HepG2 (cell line): Measurements from ENCODE around the gene VSNL1.

Experiments
- MAZ ChIP-seq, 2 experiments: sonication (generic) in 1 of 2; formaldehyde crosslinking in 1 of 2; IDR thresholded peaks; 2 replicates each; pipeline versions ENCODE4 v1.5.0 to v1.6.1; 2012 to 2020; ENCODE audit warnings: low read depth in 2 of 2, mild to moderate bottlenecking in 2 of 2, borderline replicate concordance in 1 of 2, improper control_type of control experiment in 1 of 2, low read length in 1 of 2, missing genetic modification reagents in 1 of 2, moderate library complexity in 1 of 2
- TCF12 ChIP-seq, 2 experiments: fragments of 450-650 bp in 1 of 2; sonication (generic) in 1 of 2; formaldehyde crosslinking in 1 of 2; IDR thresholded peaks; 2 replicates each; pipeline versions ENCODE4 v1.6.1 to v1.8.0; 2017 to 2022; ENCODE audit warnings: antibody characterized with exemption in 1 of 2, mild to moderate bottlenecking in 1 of 2, missing genetic modification reagents in 1 of 2, moderate library complexity in 1 of 2
- TF ChIP-seq, protein P1 (sequence below): sonication (generic); formaldehyde crosslinking; conservative IDR thresholded peaks from 2 replicates; pipeline ENCODE4 v1.4.0; 2020; ENCODE audit warnings: missing genetic modification reagents

GRCh38 chr2:17689010-17689409, 148.5 kb downstream of the VSNL1 start:
- TF ChIP-seq MAZ (IDR thresholded peaks at IDR 0.05; ENCODE audit: borderline replicate concordance, low read depth, low read length) (no peak), MAZ (CRISPR knock-in tag; IDR thresholded peaks at IDR 0.05; ENCODE audit: low read depth) (no peak), TCF12 (IDR thresholded peaks at IDR 0.05) (no peak), TCF12 (CRISPR knock-in tag; IDR thresholded peaks at IDR 0.05) (no peak)
- TF ChIP-seq, protein P1, sequence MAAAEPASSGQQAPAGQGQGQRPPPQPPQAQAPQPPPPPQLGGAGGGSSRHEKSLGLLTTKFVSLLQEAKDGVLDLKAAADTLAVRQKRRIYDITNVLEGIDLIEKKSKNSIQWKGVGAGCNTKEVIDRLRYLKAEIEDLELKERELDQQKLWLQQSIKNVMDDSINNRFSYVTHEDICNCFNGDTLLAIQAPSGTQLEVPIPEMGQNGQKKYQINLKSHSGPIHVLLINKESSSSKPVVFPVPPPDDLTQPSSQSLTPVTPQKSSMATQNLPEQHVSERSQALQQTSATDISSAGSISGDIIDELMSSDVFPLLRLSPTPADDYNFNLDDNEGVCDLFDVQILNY (CRISPR knock-in tag), result no peak
